K562 (cell line): Measurements from ENCODE around the gene PIK3R2. TPM values are rescaled to one million over a fixed set of nuclear protein-coding genes. Genes with fewer than 3 reads are reported as not detected.

ENCODE experiments used
- CEBPB ChIP-seq: fragments of 450-650 bp; IDR thresholded peaks from 2 replicates; pipeline ENCODE4 v1.6.1; 2016; ENCODE audit warnings: missing genetic modification characterization, missing compliant biosample characterization
- E2F3 ChIP-seq: fragments of 250-450 bp; sonication (Bioruptor Pico); IDR thresholded peaks from 2 replicates; pipeline ENCODE4 v1.4.0; 2020; ENCODE audit warnings: mild to moderate bottlenecking
- ELK1 ChIP-seq: sonication (generic); formaldehyde crosslinking; IDR thresholded peaks from 2 replicates; pipeline ENCODE4 v1.8.1; 2022; ENCODE audit warnings: missing genetic modification reagents
- GABPA ChIP-seq: fragments of 200-800 bp; sonication (Bioruptor generic); conservative IDR thresholded peaks from 2 replicates; pipeline ENCODE4 v1.6.1; 2016; ENCODE audit warnings: low read depth, missing genetic modification characterization, missing compliant biosample characterization
- GTF3C2 ChIP-seq: IDR thresholded peaks from 3 replicates; pipeline ENCODE4 v1.6.1; 2011; ENCODE audit warnings: borderline replicate concordance, mild to moderate bottlenecking, moderate library complexity; ENCODE audit not compliant: insufficient read length; ENCODE audit errors: extremely low read depth
- MAFF ChIP-seq: IDR thresholded peaks from 2 replicates; pipeline ENCODE4 v1.6.1; 2012; ENCODE audit warnings: low read length, improper control_type of control experiment
- MTA3 ChIP-seq: fragments of 450-650 bp; formaldehyde crosslinking; IDR thresholded peaks from 2 replicates; pipeline ENCODE4 v1.6.1; 2017; ENCODE audit warnings: mild to moderate bottlenecking, borderline replicate concordance
- MXI1 ChIP-seq: IDR thresholded peaks from 2 replicates; pipeline ENCODE4 v1.6.1; 2011; ENCODE audit warnings: low read depth, mild to moderate bottlenecking, improper control_type of control experiment, low read length
- NCOA1 ChIP-seq: fragments of 450-650 bp; IDR thresholded peaks from 2 replicates; pipeline ENCODE4 v1.6.1; 2016; ENCODE audit warnings: low read depth
- SMARCC2 ChIP-seq: fragments of 450-650 bp; IDR thresholded peaks from 2 replicates; pipeline ENCODE4 v1.6.1; 2017; ENCODE audit warnings: antibody characterized with exemption, moderate library complexity, mild to moderate bottlenecking, low read depth
- ZBTB11 ChIP-seq, 3 experiments: fragments of 200-800 bp in 1 of 3; fragments of 250-450 bp in 1 of 3; fragments of 450-650 bp in 1 of 3; sonication (Bioruptor Pico) in 1 of 3; sonication (Bioruptor generic) in 1 of 3; formaldehyde crosslinking in 1 of 3; IDR thresholded peaks; 2 replicates each; pipeline versions ENCODE4 v1.6.1 to v1.8.0; 2016 to 2022; ENCODE audit warnings: mild to moderate bottlenecking in 2 of 3, missing genetic modification characterization in 2 of 3, missing compliant biosample characterization in 1 of 3, moderate library complexity in 1 of 3
- ZNF133 ChIP-seq: fragments of 250-450 bp; sonication (Bioruptor Pico); IDR thresholded peaks from 2 replicates; pipeline ENCODE4 v1.4.0; 2020; ENCODE audit warnings: mild to moderate bottlenecking
- ZNF140 ChIP-seq: fragments of 250-450 bp; sonication (Bioruptor Pico); IDR thresholded peaks from 2 replicates; pipeline ENCODE4 v1.8.0; 2021; ENCODE audit warnings: moderate library complexity, mild to moderate bottlenecking, inconsistent platforms
- ZNF165 ChIP-seq: fragments of 250-450 bp; sonication (Bioruptor Pico); IDR thresholded peaks from 2 replicates; pipeline ENCODE4 v1.4.0; 2020; ENCODE audit warnings: borderline replicate concordance
- ZNF232 ChIP-seq: sonication (generic); formaldehyde crosslinking; IDR thresholded peaks from 2 replicates; pipeline ENCODE4 v1.8.0; 2022; ENCODE audit warnings: mild to moderate bottlenecking, missing genetic modification reagents
- ZNF512 ChIP-seq: IDR thresholded peaks from 2 replicates; pipeline ENCODE4 v1.6.1; 2016; ENCODE audit warnings: missing genetic modification characterization, missing compliant biosample characterization
- ZNF77 ChIP-seq: fragments of 250-450 bp; sonication (Bioruptor Pico); IDR thresholded peaks from 2 replicates; pipeline ENCODE4 v1.5.0; 2020
- polyA plus RNA-seq, 8 experiments: library from polyadenylated mRNA; depleted of rRNA in 4 of 8; stranded (reverse) in 5 of 8; unstranded in 3 of 8; fragments of >200 nt; fragmentation: Nextera tagmentation in 2 of 8; fragmentation: Illumina TruSeq in 1 of 8; extraction: Ambion mirVana in 2 of 8; extraction: Trizol in 1 of 8; gene quantifications; 2 replicates each; pipeline versions ENCODE4 v1.2.1 to v1.2.3, GENCODE V29; 2011 to 2014; ENCODE audit warnings: inconsistent platforms in 1 of 8, missing spikeins in 1 of 8
- total RNA-seq, 7 experiments: library from RNA; depleted of rRNA in 6 of 7; stranded (reverse); fragments of >200 nt in 6 of 7; fragmentation: Illumina TruSeq in 2 of 7; extraction: Trizol in 2 of 7; gene quantifications; 2 replicates each; pipeline versions ENCODE4 v1.2.1 to v1.2.3, GENCODE V29; 2011 to 2021; ENCODE audit warnings: low replicate concordance in 1 of 7

PIK3R2 gene
- total and polyA plus RNA-seq, 9 of the 15 experiments (the other 6 are each of a cell fraction or from before 2014, with no cell fraction given) = 0.39 to 37.9 (median 5.3) TPM

GRCh38 chr19:18109733-18110608 is 43.0 kb upstream of the PIK3R2 start (continued):
- TF ChIP-seq CEBPB (tag) (peak; percentile 63), SMARCC2 (no peak), NCOA1 (no peak), ZBTB11 (CRISPR knock-in tag; IDR thresholded peaks at IDR 0.05) (peak in 1 of 3 experiments; percentile 52; a peak in 1 of 6 replicates), ZNF232 (no peak), GTF3C2 (peak; percentile 11), ZNF165 (CRISPR knock-in tag) (no peak), ZNF77 (CRISPR knock-in tag) (no peak), ZNF512 (tag) (no peak), ELK1 (CRISPR knock-in tag) (no peak), ZNF140 (CRISPR knock-in tag) (no peak), GABPA (tag) (peak; percentile 60), MAFF (no peak), ZNF133 (CRISPR knock-in tag) (no peak), E2F3 (CRISPR knock-in tag) (no peak), MXI1 (no peak), MTA3 (no peak)
